ENCODE measurements around the gene SYCE1. TPM values are rescaled to one million over a fixed set of nuclear protein-coding genes. Genes with fewer than 3 reads are reported as not detected.

SYCE1 gene
- total and polyA plus RNA-seq, 5 donors from 2014 or later: 0.09 to 1.7 (median 0.70) TPM; not detected in 2

- Histone ChIP-seq H3K9me3 (ENCODE audit: control insufficient read depth in 2 of 2, low read length in 2 of 2) (no peaks in the 10 kb centered on the region), H3K4me1 (ENCODE audit: control insufficient read depth, insufficient read depth, low read length, poor library complexity, severe bottlenecking) (peaks cover 9% of the 10 kb centered on the region), H3K4me3 (ENCODE audit: low read depth, low read length) (no peak overlapping the region), H3K27ac (ENCODE audit: insufficient read depth, low read length, poor library complexity, severe bottlenecking) (no peak overlapping the region), H3K27me3 (ENCODE audit: control insufficient read depth, insufficient read depth, low read length) (peaks cover 9% of the 10 kb centered on the region), H3K36me3 (ENCODE audit: control insufficient read depth, insufficient read depth, low read length) (no peaks in the 10 kb centered on the region)
- H3K4me1 Mint-ChIP-seq: peaks cover 0 to 11% (median 1%) of the 10 kb centered on the region in 4 donors
- no peaks in the 10 kb centered on the region for H3K36me3 Mint-ChIP-seq
- no peak overlapping the region for H3K27ac Mint-ChIP-seq
- peaks cover 0 to 2% (median 0%) of the 10 kb centered on the region in 7 donors for H3K9me3 Mint-ChIP-seq
- peaks cover 41% of the 10 kb centered on the region for H3K27me3 Mint-ChIP-seq
- no peak for ATAC-seq (ENCODE audit: low read depth in 2 of 2)
- no peak overlapping the region for H3K4me3 Mint-ChIP-seq
- no peak for DNase-seq
Measured at GRCh38 chr10:133532871-133533270, 32.5 kb downstream of the SYCE1 start.

GRCh38 chr10:133530506-133530905, 34.9 kb downstream of the SYCE1 start:
- H3K4me1 ChIP-seq (ENCODE audit: control insufficient read depth, insufficient read depth, low read length, poor library complexity, severe bottlenecking): peaks cover 9% of the 10 kb centered on the region
- Mint-ChIP-seq H3K4me3 (no peak overlapping the region), H3K27ac (peak overlapping the region in 1 of 3 donors; percentile 54), H3K4me1 (peaks cover 0 to 11% (median 1%) of the 10 kb centered on the region in 4 donors), H3K9me3 (peaks cover 0 to 1% (median 0%) of the 10 kb centered on the region in 7 donors), H3K27me3 (peaks cover 51% of the 10 kb centered on the region), H3K36me3 (no peaks in the 10 kb centered on the region)
- H3K9me3 ChIP-seq (ENCODE audit: control insufficient read depth in 2 of 2, low read length in 2 of 2): no peaks in the 10 kb centered on the region
- no peak overlapping the region for H3K27ac ChIP-seq (ENCODE audit: insufficient read depth, low read length, poor library complexity, severe bottlenecking)
- H3K4me3 ChIP-seq (ENCODE audit: low read depth, low read length): no peak overlapping the region
- H3K27me3 ChIP-seq (ENCODE audit: control insufficient read depth, insufficient read depth, low read length): peaks cover 14% of the 10 kb centered on the region
- no peak for ATAC-seq (ENCODE audit: low read depth in 2 of 2)
- H3K36me3 ChIP-seq (ENCODE audit: control insufficient read depth, insufficient read depth, low read length): no peaks in the 10 kb centered on the region
- no peak for DNase-seq

GRCh38 chr10:133529576-133529946, 35.8 kb downstream of the SYCE1 start:
- Mint-ChIP-seq H3K4me1 (peaks cover 0 to 11% (median 1%) of the 10 kb centered on the region in 4 donors), H3K4me3 (peak overlapping the region in 2 of 4 donors; percentile 28 to 48), H3K27ac (peak overlapping the region in 1 of 3 donors; percentile 54), H3K9me3 (peaks cover 0 to 1% (median 0%) of the 10 kb centered on the region in 7 donors), H3K27me3 (peaks cover 47% of the 10 kb centered on the region), H3K36me3 (no peaks in the 10 kb centered on the region)
- peaks cover 0 to under 1% of the 10 kb centered on the region in 2 experiments for H3K9me3 ChIP-seq (ENCODE audit: control insufficient read depth in 2 of 2, low read length in 2 of 2)
- peaks cover 14% of the 10 kb centered on the region for H3K27me3 ChIP-seq (ENCODE audit: control insufficient read depth, insufficient read depth, low read length)
- no peak overlapping the region for H3K4me3 ChIP-seq (ENCODE audit: low read depth, low read length)
- no peak overlapping the region for H3K27ac ChIP-seq (ENCODE audit: insufficient read depth, low read length, poor library complexity, severe bottlenecking)
- DNase-seq: no peak
- no peaks in the 10 kb centered on the region for H3K36me3 ChIP-seq (ENCODE audit: control insufficient read depth, insufficient read depth, low read length)
- no peak for ATAC-seq (ENCODE audit: low read depth in 2 of 2)
- H3K4me1 ChIP-seq (ENCODE audit: control insufficient read depth, insufficient read depth, low read length, poor library complexity, severe bottlenecking): peaks cover 9% of the 10 kb centered on the region

GRCh38 chr10:133528845-133529575, 36.4 kb downstream of the SYCE1 start:
- H3K36me3 ChIP-seq (ENCODE audit: control insufficient read depth, insufficient read depth, low read length): no peaks in the 10 kb centered on the region
- no peak overlapping the region for H3K27ac ChIP-seq (ENCODE audit: insufficient read depth, low read length, poor library complexity, severe bottlenecking)
- peaks cover 9% of the 10 kb centered on the region for H3K4me1 ChIP-seq (ENCODE audit: control insufficient read depth, insufficient read depth, low read length, poor library complexity, severe bottlenecking)
- H3K9me3 Mint-ChIP-seq: peaks cover 0 to 2% (median 0%) of the 10 kb centered on the region in 7 donors
- H3K4me3 Mint-ChIP-seq: peak overlapping the region in 2 of 4 donors; percentile 16 to 48
- peak overlapping the region in 1 of 3 donors; percentile 54 for H3K27ac Mint-ChIP-seq
- H3K9me3 ChIP-seq (ENCODE audit: control insufficient read depth in 2 of 2, low read length in 2 of 2): peaks cover 2% of the 10 kb centered on the region in 2 experiments
- no peak overlapping the region for H3K4me3 ChIP-seq (ENCODE audit: low read depth, low read length)
- peaks cover 0 to 11% (median 1%) of the 10 kb centered on the region in 4 donors for H3K4me1 Mint-ChIP-seq
- ATAC-seq (ENCODE audit: low read depth in 2 of 2): no peak
- DNase-seq: no peak
- H3K27me3 ChIP-seq (ENCODE audit: control insufficient read depth, insufficient read depth, low read length): peaks cover 14% of the 10 kb centered on the region
- H3K27me3 Mint-ChIP-seq: peaks cover 47% of the 10 kb centered on the region
- no peaks in the 10 kb centered on the region for H3K36me3 Mint-ChIP-seq

GRCh38 chr10:133528296-133528844, 37.0 kb downstream of the SYCE1 start:
- H3K27me3 ChIP-seq (ENCODE audit: control insufficient read depth, insufficient read depth, low read length): peaks cover 16% of the 10 kb centered on the region
- Mint-ChIP-seq H3K27me3 (peaks cover 47% of the 10 kb centered on the region), H3K4me1 (peaks cover 0 to 11% (median 1%) of the 10 kb centered on the region in 4 donors), H3K9me3 (peaks cover 0 to 7% (median 2%) of the 10 kb centered on the region in 7 donors), H3K27ac (no peak overlapping the region), H3K36me3 (peaks cover 1% of the 10 kb centered on the region), H3K4me3 (peak overlapping the region in 1 of 4 donors; percentile 16)
- no peaks in the 10 kb centered on the region for H3K36me3 ChIP-seq (ENCODE audit: control insufficient read depth, insufficient read depth, low read length)
- DNase-seq (no peak), ATAC-seq (ENCODE audit: low read depth in 2 of 2) (no peak)
- no peak overlapping the region for H3K27ac ChIP-seq (ENCODE audit: insufficient read depth, low read length, poor library complexity, severe bottlenecking)
- H3K9me3 ChIP-seq (ENCODE audit: control insufficient read depth in 2 of 2, low read length in 2 of 2): peaks cover 4 to 8% of the 10 kb centered on the region in 2 experiments
- H3K4me1 ChIP-seq (ENCODE audit: control insufficient read depth, insufficient read depth, low read length, poor library complexity, severe bottlenecking): peaks cover 9% of the 10 kb centered on the region
- no peak overlapping the region for H3K4me3 ChIP-seq (ENCODE audit: low read depth, low read length)

- Histone ChIP-seq H3K36me3 (ENCODE audit: control insufficient read depth, insufficient read depth, low read length) (no peaks in the 10 kb centered on the region), H3K27ac (ENCODE audit: insufficient read depth, low read length, poor library complexity, severe bottlenecking) (no peak overlapping the region), H3K4me3 (ENCODE audit: low read depth, low read length) (no peak overlapping the region), H3K4me1 (ENCODE audit: control insufficient read depth, insufficient read depth, low read length, poor library complexity, severe bottlenecking) (peaks cover 9% of the 10 kb centered on the region), H3K9me3 (ENCODE audit: control insufficient read depth in 2 of 2, low read length in 2 of 2) (peaks cover 8 to 14% of the 10 kb centered on the region in 2 experiments), H3K27me3 (ENCODE audit: control insufficient read depth, insufficient read depth, low read length) (peaks cover 16% of the 10 kb centered on the region)
- H3K27ac Mint-ChIP-seq: no peak overlapping the region
- no peak for DNase-seq
- peaks cover 0 to 12% (median 5%) of the 10 kb centered on the region in 7 donors for H3K9me3 Mint-ChIP-seq
- peaks cover 0 to 11% (median 1%) of the 10 kb centered on the region in 4 donors for H3K4me1 Mint-ChIP-seq
- H3K27me3 Mint-ChIP-seq: peaks cover 47% of the 10 kb centered on the region
- peaks cover 4% of the 10 kb centered on the region for H3K36me3 Mint-ChIP-seq
- no peak overlapping the region for H3K4me3 Mint-ChIP-seq
- ATAC-seq (ENCODE audit: low read depth in 2 of 2): no peak
Measured at GRCh38 chr10:133527771-133528271, 37.6 kb downstream of the SYCE1 start.

GRCh38 chr10:133526957-133527588, 38.3 kb downstream of the SYCE1 start, which contains the start of gene CYP2E1:
CYP2E1 (plus strand) TSS chr10:133527363; CDS start chr10:133527396, 33 bp downstream.
- Histone ChIP-seq H3K27ac (ENCODE audit: insufficient read depth, low read length, poor library complexity, severe bottlenecking) (no peak within 1 kb of the TSS), H3K4me3 (ENCODE audit: low read depth, low read length) (no peak within 1 kb of the TSS), H3K9me3 (ENCODE audit: control insufficient read depth in 2 of 2, low read length in 2 of 2) (peaks cover 8 to 19% of the 10 kb centered on the region in 2 experiments), H3K27me3 (ENCODE audit: control insufficient read depth, insufficient read depth, low read length) (peaks cover 16% of the 10 kb centered on the region), H3K36me3 (ENCODE audit: control insufficient read depth, insufficient read depth, low read length) (no peaks in the 10 kb centered on the region), H3K4me1 (ENCODE audit: control insufficient read depth, insufficient read depth, low read length, poor library complexity, severe bottlenecking) (peaks cover 9% of the 10 kb centered on the region)
- H3K4me1 Mint-ChIP-seq: peaks cover 0 to 11% (median 1%) of the 10 kb centered on the region in 4 donors
- peaks cover 4% of the 10 kb centered on the region for H3K36me3 Mint-ChIP-seq
- no peak within 1 kb of the TSS for H3K4me3 Mint-ChIP-seq
- DNase-seq (no peak), ATAC-seq (ENCODE audit: low read depth in 2 of 2) (no peak)
- H3K27me3 Mint-ChIP-seq: peaks cover 49% of the 10 kb centered on the region
- H3K27ac Mint-ChIP-seq: no peak within 1 kb of the TSS
- H3K9me3 Mint-ChIP-seq: peaks cover 0 to 14% (median 5%) of the 10 kb centered on the region in 7 donors
